SW 1271 (cell line): ENCODE results near the gene ZNF276.
"Not testable (repeated sequence)": the region's sequence is repeated elsewhere in the genome, so short reads cannot be mapped to it uniquely, and the experiment has no call there.

Source experiments
- DNase-seq, 2 experiments: peaks; one replicate each; lab custom pipeline; 2025; lab: John Stamatoyannopoulos, UW

Gene ZNF276, protein sequence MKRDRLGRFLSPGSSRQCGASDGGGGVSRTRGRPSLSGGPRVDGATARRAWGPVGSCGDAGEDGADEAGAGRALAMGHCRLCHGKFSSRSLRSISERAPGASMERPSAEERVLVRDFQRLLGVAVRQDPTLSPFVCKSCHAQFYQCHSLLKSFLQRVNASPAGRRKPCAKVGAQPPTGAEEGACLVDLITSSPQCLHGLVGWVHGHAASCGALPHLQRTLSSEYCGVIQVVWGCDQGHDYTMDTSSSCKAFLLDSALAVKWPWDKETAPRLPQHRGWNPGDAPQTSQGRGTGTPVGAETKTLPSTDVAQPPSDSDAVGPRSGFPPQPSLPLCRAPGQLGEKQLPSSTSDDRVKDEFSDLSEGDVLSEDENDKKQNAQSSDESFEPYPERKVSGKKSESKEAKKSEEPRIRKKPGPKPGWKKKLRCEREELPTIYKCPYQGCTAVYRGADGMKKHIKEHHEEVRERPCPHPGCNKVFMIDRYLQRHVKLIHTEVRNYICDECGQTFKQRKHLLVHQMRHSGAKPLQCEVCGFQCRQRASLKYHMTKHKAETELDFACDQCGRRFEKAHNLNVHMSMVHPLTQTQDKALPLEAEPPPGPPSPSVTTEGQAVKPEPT

DNA sequence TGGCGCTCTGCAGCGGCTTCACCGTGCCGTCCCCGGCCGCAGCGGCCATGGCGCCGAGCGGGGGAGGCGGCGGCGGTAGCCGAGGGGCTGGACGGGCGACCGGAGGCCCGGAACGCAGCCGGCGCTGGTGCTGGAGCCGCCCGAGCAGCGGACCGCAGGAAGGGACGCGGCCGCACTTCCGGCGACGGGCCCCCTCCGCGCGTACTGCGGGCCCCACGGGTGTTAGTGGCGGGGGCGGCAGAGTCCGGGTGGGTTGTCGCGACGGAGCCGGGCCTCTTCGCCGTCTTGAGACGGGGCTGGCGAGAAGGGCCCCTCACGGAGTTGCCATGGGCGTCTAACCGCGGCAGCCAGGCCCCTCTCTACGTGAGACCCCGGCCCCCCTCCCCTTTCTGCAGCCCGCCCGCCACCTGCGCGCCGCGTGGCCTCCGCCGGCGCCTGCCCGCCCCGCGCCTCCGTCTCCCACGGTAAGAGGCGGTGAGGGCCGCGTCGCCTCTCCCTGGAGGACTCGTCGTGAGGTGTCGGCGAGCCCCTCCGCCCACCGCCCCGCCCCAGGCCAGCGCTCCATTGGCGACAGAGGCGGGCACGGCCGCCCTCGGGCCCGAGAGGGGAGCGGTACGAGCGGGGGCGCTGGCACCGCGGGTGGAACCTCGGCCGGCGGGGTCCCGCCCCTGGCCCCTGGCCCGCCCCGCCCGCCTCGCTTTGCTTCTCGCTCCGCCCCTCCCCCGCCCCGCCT lies at the start of gene ZNF276, which contains the start of gene VPS9D1:
TSS of gene ZNF276 (plus strand) at position 725 of the 733 bp plus-strand sequence. CDS start 104 bp downstream, outside the sequence.
TSS of gene VPS9D1 (minus strand) at position 86 of the 733 bp plus-strand sequence. CDS start at position 49, 37 bp downstream.
- peak; percentile 80 to 81 for DNase-seq

DNA sequence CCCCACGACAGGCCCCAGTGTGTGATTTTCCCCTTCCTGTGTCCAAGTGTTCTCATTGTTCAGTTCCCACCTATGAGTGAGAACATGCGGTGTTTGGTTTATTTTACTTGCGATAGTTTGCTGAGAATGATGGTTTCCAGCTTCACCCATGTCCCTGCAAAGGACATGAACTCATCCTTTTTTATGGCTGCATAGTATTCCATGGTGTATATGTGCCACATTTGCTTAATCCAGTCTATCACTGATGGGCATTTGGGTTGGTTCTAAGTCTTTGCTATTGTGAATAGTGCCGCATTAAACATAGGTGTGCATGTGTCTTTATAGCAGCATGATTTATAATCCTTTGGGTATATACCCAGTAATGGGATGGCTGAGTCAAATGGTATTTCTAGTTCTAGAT lies 49.8 kb upstream of the ZNF276 start:
- not testable (repeated sequence) for DNase-seq

DNA sequence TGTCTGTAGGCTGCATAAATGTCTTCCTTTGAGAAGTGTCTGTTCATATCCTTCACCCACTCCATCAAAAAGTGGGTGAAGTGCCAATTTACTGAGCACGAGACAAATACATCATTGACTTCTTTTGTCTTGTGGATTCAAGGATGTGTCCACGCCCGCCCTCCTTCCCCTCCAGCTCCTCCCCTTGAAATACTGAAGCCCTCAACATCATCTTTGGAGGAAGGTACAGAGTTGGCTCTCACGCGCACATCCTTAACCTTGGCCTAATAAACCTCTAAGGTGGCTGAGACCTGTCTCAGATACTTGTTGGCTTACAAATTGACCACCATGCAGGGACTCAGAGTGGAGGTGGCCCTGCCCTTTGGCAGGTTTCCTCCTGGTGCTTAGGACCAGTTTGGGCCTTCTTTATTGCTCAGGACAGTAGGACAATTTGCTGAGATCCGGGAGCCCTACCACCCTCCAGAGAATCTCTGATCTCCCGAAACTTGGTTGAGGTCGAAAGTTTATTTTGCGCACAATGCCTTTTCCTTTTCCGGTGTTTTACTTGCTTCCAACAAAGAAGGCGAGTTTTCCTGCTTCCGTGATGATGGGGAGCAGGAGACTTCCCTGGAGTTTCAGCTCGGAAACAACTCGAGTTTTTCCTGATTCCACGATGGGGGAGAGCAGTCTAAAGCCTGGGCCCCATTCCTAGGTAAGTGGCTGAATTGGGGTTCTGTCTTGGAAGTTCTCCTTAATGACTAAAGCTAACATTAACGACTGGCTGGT lies 49.0 kb upstream of the ZNF276 start:
- no peak for DNase-seq

DNA sequence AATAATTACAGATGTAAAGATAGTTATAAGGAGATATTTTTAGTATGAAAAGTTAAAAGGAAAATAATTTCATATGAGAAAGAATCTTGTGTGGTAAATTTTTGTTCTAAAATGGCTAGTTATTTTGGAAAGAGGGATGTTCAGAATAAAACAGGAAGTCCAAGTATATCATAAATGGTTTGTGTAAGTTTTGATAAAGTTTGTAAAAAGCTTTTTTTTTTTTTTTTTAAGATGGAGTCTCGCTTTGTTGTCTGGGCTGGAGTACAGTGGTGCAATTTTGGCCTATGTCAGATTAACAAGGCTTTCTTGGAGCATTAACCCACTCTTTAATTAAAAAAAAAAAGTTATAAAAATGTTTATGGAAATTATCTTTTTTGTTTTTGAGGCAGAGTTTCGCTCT lies 43.1 kb upstream of the ZNF276 start:
- no peak for DNase-seq

DNA sequence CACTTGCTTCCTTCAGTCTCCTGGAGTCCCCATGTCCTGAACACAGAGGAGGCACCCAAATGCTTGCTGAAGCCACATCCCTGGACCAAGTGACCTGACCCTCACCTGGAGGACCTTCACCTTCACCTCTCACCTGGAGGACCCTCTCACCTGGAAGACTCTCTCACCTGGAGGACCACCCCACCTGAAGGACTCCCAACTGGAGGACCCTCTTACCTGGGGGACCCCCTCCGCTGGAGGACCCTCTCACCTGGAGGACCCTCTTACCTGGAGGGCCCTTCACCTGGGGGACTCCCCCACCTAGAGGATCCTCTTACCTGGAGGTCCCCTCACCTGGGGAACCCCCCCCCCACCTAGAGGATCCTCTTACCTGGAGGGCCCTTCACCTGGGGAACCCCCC lies 35.4 kb upstream of the ZNF276 start:
- DNase-seq = no peak

DNA sequence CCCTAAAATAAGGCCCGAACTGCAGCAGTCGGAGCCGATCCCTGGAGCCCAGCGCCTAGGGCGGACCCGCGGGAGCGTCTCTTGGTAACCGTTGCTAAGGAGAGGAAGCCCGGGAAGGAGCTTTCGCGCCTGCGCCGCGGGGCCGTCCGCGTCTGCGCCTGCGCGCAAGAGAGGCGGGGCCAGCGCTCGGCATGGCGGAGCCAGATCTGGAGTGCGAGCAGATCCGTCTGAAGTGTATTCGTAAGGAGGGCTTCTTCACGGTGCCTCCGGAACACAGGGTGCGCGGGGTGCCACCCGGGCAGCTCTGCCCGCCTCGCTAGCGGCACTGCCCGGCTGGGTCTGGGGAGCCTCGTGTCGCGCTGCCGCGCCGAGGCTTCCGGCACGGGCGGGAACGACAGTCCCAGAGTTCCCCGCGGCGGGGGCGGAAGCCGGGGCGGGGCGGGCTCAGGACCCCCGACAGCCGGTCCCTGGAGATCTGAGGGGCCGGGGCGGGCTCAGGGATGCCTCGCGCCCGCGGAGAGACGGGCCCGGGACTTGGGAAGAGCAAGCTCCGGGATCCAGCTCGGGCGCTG lies 34.7 kb upstream of the ZNF276 start, which contains the start of gene CDK10:
TSS of gene CDK10 (plus strand) at position 170 of the 572 bp plus-strand sequence. CDS start at position 192, 22 bp downstream.
- peak; percentile 52 to 83 for DNase-seq

DNA sequence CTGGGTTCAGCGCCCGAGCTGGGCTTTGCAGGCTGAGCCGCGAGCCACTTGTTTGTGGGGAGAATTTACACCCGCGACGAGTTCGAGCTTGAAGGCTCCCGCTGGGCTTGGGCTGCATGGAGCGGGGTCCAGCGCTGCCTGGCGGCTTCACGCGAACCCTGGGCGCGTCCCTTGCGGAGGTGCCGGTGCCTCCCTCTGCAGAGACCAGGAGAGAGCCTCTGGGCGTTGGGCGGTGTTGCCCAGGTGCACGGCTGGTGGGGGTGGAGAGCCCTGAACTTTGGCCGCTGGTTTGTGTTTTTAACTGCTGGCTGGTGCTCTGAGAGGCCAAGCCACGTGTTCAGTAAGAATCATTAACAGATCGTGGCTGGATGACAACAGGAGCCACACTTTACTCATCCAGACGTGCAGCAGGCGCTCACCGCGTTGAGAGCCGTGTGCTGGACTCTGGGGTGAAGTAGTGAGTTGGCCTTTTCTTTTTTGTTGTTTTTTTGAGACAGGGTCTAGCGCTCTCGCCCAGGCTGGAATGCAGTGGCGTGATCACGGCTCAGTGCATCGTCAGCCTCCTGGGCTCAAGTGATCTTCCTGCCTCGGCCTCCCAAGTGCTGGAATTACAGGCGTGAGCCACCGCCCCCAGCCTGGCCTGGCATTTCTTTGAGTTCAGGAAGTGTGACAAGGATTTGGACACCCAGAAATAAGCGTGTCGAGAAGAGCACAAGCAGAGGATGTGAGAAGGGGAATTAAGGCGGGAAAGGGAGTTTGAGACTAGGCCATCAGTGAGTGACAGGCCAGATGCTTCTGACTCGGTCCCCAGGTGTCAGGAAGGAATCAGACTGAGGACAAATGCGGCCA lies 34.0 kb upstream of the ZNF276 start:
- no peak for DNase-seq

DNA sequence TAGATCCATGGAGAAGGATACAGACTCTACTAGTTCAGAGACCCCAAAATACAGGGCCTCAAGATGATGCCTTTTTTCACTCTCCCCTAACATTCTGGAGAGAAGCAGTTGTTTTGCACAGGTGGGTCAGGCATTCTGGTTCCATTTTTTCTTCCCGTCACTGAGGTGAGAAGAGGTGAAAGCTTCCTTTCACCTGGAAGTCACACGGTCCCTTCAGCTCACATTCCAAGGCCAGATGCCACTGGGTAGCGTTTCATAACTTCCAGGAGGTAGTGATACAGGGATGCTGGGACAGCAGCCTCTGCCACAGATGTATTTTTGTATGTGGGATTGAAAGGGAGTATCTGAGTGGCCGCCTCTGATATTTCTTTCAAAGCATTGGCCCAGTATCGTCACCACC lies 32.9 kb upstream of the ZNF276 start:
- DNase-seq = no peak

DNA sequence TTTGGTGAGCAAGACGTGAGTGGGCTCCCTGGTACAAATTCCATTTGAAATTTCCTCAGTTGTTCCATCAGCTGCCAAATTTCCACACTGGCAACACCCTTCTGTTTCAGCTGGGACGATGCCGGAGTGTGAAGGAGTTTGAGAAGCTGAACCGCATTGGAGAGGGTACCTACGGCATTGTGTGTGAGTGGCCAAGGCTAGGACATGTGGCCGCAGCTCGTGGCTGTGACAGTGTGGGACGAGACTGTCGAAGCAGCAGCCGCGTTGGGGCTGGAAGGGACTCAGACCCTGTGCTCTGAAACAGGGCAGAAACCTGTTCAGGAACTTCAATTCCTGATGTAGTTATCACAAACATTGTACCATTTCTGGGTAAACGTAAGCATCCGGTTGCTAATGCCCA lies 32.2 kb upstream of the ZNF276 start:
- no peak for DNase-seq

DNA sequence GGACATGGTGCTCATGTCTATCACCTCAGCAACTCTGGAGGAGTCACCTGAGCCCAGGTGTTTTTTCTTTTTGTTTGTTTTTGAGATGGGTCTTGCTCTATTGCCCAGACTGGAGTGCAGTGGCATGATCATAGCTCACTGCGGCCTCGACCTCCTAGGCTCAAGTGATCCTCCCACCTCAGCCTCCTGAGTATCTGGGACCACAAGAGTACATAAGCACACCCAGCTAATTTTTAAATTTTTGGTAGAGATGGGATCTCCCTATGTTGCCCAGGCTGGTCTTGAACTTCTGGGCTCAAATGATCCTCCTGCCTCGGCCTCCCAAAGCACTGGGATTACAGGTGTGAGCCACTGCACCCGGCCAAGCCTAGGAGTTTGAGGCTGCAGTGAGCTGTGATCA lies 31.7 kb upstream of the ZNF276 start:
- not testable (repeated sequence) for DNase-seq

DNA sequence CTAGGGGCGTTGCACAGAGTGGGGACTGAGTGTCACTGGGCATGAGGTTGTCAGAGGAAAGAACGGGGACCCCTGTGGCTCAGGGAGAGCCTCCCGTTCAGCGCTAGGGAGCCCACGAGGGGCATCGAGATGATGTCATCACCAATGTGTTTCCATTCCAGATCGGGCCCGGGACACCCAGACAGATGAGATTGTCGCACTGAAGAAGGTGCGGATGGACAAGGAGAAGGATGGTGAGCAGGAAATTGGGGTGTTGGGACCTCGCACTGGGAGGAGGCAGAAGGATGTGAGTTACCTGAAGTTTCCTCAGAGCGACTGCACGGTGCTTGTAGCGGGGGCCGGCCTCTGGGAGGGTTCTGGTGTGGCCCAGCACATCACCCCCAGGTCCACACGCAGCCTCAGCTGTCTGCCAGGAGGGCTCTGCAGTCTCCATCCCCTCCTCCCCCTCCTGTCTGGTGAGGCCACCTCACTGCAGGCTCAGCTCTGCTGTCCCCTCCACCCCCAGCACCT lies 30.9 kb upstream of the ZNF276 start:
- DNase-seq = no peak

DNA sequence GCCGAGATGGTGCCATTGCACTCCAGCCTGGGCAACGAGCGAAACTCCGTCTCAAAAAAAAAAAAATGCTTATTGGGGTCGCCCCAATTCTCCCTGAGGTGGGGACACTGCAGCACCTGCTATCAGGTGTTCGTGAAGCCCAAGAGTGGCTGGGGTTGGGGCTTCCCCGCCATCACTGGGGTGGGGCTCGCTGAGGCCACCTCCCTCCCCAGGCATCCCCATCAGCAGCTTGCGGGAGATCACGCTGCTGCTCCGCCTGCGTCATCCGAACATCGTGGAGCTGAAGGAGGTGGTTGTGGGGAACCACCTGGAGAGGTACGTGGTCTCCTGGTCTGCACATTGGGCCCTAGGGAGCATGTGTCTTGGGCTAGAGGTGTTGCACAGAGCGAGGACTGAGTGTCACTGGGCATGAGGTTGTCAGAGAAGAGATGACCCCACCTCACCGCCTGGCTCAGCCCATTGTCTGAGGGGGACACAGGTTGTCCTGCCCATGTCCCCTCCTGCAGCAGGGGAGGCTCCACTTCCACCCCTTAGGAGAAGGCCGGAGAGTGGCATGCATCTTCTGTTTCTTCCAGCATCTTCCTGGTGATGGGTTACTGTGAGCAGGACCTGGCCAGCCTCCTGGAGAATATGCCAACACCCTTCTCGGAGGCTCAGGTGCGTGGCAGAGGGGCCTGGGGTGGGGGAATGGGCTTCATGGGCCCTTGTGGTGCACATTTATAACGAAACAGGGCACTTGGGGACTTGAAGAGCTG lies 29.9 kb upstream of the ZNF276 start:
- DNase-seq = no peak

DNA sequence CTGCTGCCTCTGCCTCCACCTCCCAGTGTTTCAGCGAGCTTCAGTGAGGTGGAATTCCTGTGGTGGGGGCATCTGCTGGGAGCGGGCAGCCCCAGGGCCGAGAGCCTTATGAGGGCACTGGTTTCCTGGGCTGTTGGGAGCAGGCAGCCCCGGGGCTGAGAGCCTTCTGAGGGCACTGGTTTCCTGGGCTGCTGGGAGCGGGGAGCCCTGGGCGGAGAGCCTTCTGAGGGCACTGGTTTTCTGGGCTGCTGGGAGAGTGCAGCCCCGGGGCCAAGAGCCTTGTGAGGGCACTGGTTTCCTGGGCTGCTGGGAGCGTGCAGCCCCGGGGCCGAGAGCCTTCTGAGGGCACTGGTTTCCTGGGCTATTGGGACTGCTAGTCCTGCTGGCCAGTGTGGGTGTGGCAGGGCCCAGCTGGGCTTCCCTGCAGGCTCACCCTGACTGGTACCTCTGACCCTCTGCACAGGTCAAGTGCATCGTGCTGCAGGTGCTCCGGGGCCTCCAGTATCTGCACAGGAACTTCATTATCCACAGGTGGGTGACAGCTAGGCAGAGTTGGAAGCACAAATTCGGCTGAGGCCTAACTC lies 29.3 kb upstream of the ZNF276 start:
- DNase-seq = no peak

DNA sequence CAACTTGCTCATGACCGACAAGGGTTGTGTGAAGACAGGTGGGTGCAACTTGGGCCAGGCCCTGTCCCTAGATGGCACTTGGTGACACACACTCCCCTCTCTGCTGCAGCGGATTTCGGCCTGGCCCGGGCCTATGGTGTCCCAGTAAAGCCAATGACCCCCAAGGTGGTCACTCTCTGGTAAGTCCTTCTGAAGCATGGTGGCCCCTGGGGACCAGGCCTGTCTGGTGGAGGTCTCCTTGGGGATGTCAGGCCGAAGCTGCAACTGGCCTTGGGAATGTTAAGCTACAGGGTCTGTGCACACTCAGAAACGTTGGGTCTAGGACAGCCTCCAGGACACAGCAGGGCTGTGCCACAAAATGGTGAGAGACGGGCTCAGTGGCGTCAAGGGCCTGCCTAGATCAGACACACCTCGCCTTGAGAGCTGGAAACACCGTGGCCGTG lies 28.0 kb upstream of the ZNF276 start:
- DNase-seq = no peak

DNA sequence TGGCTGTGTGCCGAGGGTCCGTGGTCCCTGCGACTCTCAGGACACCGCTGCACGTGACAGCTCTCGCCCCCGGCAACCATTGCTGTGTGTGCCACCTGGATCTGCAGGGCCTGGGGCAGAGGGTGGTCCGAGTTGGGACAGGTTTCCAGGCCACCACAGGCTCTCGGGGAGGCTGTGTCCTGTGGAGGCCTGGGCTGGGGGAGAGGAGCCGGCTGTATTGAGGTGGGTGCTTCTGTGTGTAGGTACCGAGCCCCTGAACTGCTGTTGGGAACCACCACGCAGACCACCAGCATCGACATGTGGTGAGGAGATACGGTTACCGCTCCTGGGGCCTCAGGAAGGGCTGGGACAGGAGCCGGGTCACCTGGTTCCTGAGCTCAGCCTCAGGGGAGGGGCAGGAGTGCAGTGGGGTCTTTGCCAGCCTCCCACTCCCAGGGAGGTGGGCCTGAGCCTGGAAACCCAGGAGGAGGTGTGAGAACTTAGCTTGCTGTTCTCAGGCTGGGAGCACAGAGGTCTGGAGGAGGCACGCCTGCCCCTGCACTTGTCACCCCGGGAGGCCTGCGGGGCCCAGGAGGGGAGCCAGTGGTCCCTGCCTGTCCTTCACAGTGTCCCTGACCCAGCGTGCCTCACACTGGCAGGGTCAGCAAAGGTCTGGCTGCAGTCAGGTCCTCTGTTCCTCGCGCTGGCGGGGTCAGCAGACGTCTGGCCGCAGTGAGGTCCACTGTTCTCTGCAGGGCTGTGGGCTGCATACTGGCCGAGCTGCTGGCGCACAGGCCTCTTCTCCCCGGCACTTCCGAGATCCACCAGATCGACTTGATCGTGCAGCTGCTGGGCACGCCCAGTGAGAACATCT lies 27.2 kb upstream of the ZNF276 start:
- DNase-seq = no peak

DNA sequence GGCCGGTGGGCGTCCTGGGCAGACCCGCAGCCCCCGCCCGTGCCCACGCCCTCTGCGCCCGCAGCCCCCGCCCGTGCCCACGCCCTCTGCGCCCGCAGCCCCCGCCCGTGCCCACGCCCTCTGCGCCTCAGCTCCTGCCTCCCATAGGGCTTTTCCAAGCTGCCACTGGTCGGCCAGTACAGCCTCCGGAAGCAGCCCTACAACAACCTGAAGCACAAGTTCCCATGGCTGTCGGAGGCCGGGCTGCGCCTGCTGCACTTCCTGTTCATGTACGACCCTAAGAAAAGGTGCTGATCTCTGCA lies 26.6 kb upstream of the ZNF276 start:
- DNase-seq = not testable (repeated sequence)

DNA sequence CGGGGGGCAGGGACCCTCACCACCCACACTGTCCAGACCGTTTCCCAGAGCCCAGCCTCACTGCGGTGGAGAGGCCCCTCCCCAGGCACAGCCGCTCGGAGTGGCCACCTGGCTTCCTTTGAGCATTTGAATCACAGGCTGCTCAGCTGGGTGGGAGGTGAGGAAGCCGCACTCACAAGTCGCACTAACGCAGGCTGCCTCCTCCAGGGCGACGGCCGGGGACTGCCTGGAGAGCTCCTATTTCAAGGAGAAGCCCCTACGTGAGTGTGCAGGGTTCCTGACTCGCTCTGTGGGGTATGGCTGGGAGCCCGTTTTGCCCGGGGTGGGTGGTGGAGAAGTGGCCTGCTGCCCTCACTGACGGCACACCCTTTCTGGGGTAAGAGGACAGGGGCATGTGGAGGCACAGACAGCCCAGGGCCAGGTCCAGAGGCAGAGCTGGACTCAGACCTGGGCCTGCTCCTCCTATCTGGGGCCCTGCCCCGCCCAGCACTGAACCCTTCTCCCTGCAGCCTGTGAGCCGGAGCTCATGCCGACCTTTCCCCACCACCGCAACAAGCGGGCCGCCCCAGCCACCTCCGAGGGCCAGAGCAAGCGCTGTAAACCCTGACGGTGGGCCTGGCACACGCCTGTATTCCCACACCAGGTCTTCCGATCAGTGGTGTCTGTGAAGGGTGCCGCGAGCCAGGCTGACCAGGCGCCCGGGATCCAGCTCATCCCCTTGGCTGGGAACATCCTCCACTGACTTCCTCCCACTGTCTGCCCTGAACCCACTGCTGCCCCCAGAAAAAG lies 26.1 kb upstream of the ZNF276 start:
- DNase-seq = no peak
